ENCODE data around the gene ANAPC15. TPM values are rescaled to one million over a fixed set of nuclear protein-coding genes. Genes with fewer than 3 reads are reported as not detected.

The ANAPC15 gene
- total RNA-seq, 4 donors from 2014 or later, result 13.2 to 26.9 (median 22.8) TPM

DNA sequence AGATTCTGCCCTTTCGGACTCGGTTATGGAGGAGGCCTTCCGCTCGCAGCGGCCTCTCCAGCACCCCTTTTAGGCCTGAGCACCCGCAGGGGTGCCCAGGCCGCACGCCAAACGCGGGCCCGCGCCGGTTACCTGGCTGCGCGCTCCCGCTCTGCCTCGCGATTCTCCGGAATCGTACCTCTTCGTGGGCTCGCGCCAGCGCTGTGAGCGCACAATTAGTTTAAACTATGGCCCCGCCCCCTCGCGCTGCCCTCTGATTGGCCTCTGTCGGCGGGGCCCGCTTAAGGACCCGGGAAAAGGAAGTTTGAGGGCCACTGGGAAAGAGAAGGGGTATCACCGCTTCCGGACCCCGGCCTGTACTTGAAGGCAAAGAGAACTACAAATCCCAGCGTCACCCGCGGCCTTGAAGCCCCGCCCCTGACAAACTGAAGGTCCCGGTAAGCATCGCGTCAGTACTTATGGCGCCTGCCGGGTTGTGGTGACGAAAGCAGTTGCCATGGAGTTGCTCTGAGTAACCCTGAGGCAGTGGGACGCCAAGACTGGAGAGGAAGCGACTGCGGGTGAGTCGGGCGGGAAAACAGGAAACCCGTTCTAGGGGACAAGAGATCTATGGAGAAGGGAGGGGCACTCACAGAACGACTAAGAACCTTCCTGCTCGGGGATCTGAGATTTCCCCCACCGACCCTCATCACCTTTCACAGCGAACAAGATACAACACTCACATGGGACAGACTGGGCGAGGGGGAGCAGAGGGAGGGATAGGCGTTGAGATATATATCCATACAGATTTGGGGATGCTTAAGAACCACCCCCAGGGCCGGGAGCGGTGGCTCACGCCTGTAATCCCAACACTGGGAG, 31.9 kb downstream of the ANAPC15 start, which contains the start of the genes LRRC51 and NUMA1:
LRRC51 (plus strand) TSS at position 525 of the 858 bp plus-strand sequence. CDS start 8,234 bp downstream, outside the sequence.
NUMA1 (minus strand) TSS at position 217 of the 858 bp plus-strand sequence. CDS start 44,599 bp downstream, outside the sequence.
- DNase-seq (ENCODE audit: low spot score) (peak; percentile 99), ATAC-seq (ENCODE audit: low FRiP score) (peak; percentile 97)
- TF ChIP-seq, protein P1, sequence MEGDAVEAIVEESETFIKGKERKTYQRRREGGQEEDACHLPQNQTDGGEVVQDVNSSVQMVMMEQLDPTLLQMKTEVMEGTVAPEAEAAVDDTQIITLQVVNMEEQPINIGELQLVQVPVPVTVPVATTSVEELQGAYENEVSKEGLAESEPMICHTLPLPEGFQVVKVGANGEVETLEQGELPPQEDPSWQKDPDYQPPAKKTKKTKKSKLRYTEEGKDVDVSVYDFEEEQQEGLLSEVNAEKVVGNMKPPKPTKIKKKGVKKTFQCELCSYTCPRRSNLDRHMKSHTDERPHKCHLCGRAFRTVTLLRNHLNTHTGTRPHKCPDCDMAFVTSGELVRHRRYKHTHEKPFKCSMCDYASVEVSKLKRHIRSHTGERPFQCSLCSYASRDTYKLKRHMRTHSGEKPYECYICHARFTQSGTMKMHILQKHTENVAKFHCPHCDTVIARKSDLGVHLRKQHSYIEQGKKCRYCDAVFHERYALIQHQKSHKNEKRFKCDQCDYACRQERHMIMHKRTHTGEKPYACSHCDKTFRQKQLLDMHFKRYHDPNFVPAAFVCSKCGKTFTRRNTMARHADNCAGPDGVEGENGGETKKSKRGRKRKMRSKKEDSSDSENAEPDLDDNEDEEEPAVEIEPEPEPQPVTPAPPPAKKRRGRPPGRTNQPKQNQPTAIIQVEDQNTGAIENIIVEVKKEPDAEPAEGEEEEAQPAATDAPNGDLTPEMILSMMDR (IDR thresholded peaks at IDR 0.05), result peak in 1 of 3 donors; percentile 4

DNA sequence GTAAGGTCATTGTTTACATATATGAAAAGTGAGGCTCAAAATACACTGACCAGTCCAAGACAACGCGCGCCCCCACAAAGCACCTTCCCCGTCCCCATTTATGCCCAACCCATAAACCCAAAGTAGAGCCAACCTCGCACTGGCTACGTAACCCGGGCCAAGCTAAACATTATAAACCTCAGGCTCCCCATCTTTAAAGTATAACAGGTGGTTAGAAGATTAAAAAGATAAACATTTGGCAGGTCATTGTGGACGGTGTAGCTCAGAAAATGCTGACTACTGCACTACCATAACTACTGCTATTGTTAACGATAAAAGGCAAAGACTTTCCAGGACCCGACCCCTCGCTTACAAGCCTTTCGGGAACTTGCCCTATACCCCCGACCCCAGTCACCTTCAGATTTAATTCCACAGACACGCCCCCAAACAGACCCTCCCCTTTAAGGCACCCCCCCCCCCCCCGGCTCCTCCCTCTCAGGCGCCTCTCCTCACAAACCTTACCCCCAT, 32.6 kb downstream of the ANAPC15 start:
- TF ChIP-seq, protein P1 (IDR thresholded peaks at IDR 0.05), result no peak
- peak; percentile 44 for ATAC-seq (ENCODE audit: low FRiP score)
- DNase-seq (ENCODE audit: low spot score), result no peak

DNA sequence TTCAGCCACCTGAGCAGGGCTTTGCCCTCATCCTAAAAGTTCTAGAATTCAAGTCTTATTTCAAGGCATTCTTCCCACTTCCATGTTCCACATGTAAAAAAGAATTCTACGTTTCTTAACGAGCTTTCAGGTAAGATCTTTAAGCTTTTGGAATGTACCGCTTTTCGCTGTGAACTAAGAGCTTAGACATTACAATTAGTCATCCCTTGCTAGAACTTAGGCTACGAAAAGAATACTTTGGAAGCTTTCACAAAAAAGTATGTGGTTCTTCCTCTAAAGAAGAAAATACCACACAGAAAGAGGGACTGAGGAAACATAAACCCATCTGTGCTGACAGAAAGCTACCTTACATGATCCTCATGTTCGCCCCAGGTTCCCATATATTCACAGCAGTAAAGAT, 34.0 kb downstream of the ANAPC15 start:
- ATAC-seq (ENCODE audit: low FRiP score) (no peak), DNase-seq (ENCODE audit: low spot score) (no peak)
- TF ChIP-seq, protein P1 (IDR thresholded peaks at IDR 0.05), result no peak

DNA sequence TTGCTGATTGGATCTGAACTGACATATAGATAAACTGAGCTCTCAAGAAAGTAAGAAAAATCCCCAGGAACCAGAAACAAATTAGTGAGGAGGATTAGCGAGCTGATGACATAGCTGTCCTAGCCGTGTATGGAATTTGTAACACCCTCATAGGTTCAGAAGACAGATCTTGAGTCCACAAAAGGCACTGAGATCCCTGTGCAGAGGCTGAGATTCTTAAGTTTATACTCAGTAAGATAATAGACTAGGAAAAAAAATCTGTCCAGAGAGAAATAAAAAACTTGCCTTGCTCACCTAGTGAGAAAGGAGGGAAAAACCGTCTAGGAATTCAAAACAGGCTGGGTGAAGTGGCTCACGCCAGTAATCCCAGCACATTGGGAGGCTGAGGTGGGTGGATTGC, 36.7 kb downstream of the ANAPC15 start:
- ATAC-seq (ENCODE audit: low FRiP score), result no peak
- TF ChIP-seq, protein P1 (IDR thresholded peaks at IDR 0.05), result no peak
- no peak for DNase-seq (ENCODE audit: low spot score)

DNA sequence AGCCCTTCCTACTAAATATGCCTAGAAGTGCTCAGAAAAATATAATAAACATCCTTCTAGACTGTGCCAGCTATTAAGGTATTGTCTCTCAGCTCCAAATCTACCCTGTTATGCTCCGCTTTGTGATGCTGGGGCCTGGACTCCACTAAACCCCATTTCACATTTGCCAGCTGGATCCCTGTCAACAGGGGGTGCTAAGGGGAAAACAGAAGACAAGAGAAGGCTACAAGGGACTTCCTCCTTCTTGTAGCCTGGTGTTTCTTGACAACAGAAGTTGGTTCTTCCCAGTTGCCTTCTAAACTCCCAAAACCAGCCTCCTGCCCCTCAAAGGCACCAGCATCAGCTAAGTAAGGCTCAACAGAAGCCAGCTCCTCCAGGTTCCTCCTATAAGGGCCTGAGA, 37.4 kb downstream of the ANAPC15 start:
- TF ChIP-seq, protein P1 (IDR thresholded peaks at IDR 0.05), result no peak
- DNase-seq (ENCODE audit: low spot score) (no peak), ATAC-seq (ENCODE audit: low FRiP score) (no peak)

DNA sequence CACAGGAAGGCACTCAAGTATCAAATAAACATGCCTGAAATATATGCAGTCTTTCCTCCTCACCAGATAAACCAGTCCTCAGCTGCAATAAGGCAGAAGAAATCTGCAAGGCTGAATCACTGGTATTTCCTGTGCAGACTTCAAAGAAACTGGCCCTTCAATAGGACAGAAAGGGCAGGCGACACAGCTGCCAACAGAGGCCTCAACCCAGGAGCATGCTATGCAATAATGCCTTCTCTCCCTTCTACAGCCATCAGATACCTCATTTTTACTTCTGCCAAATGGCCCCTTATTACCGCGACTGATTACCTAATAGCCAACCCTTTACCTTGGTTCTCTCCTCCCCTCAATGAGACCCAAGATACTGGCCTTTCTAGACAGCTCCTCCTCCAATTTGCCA, 40.1 kb downstream of the ANAPC15 start:
- TF ChIP-seq, protein P1 (IDR thresholded peaks at IDR 0.05), result no peak
- no peak for DNase-seq (ENCODE audit: low spot score)
- no peak for ATAC-seq (ENCODE audit: low FRiP score)

All from omental fat pad (tissue), 4 donors.